H1 (cell line): ENCODE results near the gene ZNF524. TPM values are rescaled to one million over a fixed set of nuclear protein-coding genes. Genes with fewer than 3 reads are reported as not detected.

Experiments used
- CTCF ChIA-PET: fragments of 300-600 bp; sonication (Branson Sonifier 250); formaldehyde crosslinking; loops from one replicate; lab custom pipeline; 2021; ENCODE audit not compliant: partially characterized antibody; lab: Charles Lee
- POLR2A ChIA-PET: fragments of 300-600 bp; sonication (Branson Sonifier 250); formaldehyde crosslinking; loops from one replicate; lab custom pipeline; 2021; ENCODE audit warnings: inconsistent platforms; ENCODE audit not compliant: partially characterized antibody; lab: Charles Lee
- DNase-seq, 2 experiments: peaks; one replicate each; pipeline versions ENCODE4 v3.0.0 to v3.0.0-alpha.2; 2010 to 2022; ENCODE audit warnings: low spot score in 2 of 2, low read depth in 1 of 2, mixed read lengths in 1 of 2
- FAIRE-seq: peaks from 2 replicates; lab custom pipeline; 2011; peaks lifted over from hg19 to GRCh38; lab: Jason Lieb, UNC
- H2AFZ ChIP-seq: 2 replicates; pipeline ENCODE4 v1.8.1; 2012; ENCODE audit warnings: low read length, inconsistent platforms
- H2AK5ac ChIP-seq: 2 replicates; pipeline ENCODE4 v1.6.1; 2013; ENCODE audit warnings: low read depth, low read length
- H2BK120ac ChIP-seq: replicated peaks from 2 replicates; pipeline ENCODE3; 2013; ENCODE audit warnings: low read depth, low read length, inconsistent platforms
- H2BK12ac ChIP-seq: 2 replicates; pipeline ENCODE4 v1.6.1; 2013; ENCODE audit warnings: low read depth, low read length
- H2BK15ac ChIP-seq: 2 replicates; pipeline ENCODE4 v1.6.1; 2013; ENCODE audit warnings: low read length
- H2BK20ac ChIP-seq: 2 replicates; pipeline ENCODE4 v1.6.1; 2013; ENCODE audit warnings: low read length
- H2BK5ac ChIP-seq: 2 replicates; pipeline ENCODE4 v1.6.1; 2013; ENCODE audit warnings: low read depth, low read length
- H3K14ac ChIP-seq: 2 replicates; pipeline ENCODE4 v1.6.1; 2013; ENCODE audit warnings: inconsistent platforms; ENCODE audit not compliant: insufficient read length
- H3K18ac ChIP-seq: 2 replicates; pipeline ENCODE4 v1.6.1; 2013; ENCODE audit warnings: low read length; ENCODE audit errors: extremely low read depth
- H3K23ac ChIP-seq: 2 replicates; pipeline ENCODE4 v1.6.1; 2013; ENCODE audit warnings: inconsistent platforms; ENCODE audit not compliant: insufficient read length
- H3K23me2 ChIP-seq: 2 replicates; pipeline ENCODE4 v1.6.1; 2013; ENCODE audit warnings: low read depth, low read length
- H3K27ac ChIP-seq: 2 replicates; pipeline ENCODE4 v1.6.1; 2011; ENCODE audit warnings: low read depth, low read length, inconsistent platforms
- H3K27me3 ChIP-seq, 4 experiments: replicated peaks in 1 of 4; 1 replicate in 1 of 4; 2 replicates in 3 of 4; pipeline versions ENCODE4 v1.6.1 to v1.8.1; 2011 to 2013; ENCODE audit warnings: low read length in 3 of 4, mild to moderate bottlenecking in 3 of 4, inconsistent platforms in 2 of 4, mixed read lengths in 2 of 4, moderate library complexity in 1 of 4; ENCODE audit not compliant: control insufficient read depth in 3 of 4, insufficient read depth in 3 of 4; ENCODE audit errors: extremely low read depth in 1 of 4
- H3K36me3 ChIP-seq, 4 experiments: 2 replicates each; pipeline versions ENCODE4 v1.6.1 to v1.8.1; 2011 to 2013; ENCODE audit warnings: mild to moderate bottlenecking in 4 of 4, low read length in 3 of 4, moderate library complexity in 2 of 4, control low read depth in 1 of 4, inconsistent platforms in 1 of 4; ENCODE audit not compliant: insufficient read depth in 4 of 4, control insufficient read depth in 2 of 4
- H3K4ac ChIP-seq: replicated peaks from 2 replicates; pipeline ENCODE3; 2013; ENCODE audit warnings: low read length, low read depth, mixed read lengths, inconsistent platforms; ENCODE audit not compliant: insufficient read length
- H3K4me1 ChIP-seq, 4 experiments: replicated peaks in 1 of 4; 1 replicate in 1 of 4; 2 replicates in 3 of 4; pipeline versions ENCODE4 v1.6.1 to v1.8.1; 2011 to 2013; ENCODE audit warnings: low read length in 3 of 4, inconsistent platforms in 2 of 4, mixed read lengths in 1 of 4; ENCODE audit not compliant: insufficient read depth in 4 of 4, control insufficient read depth in 3 of 4
- H3K4me2 ChIP-seq, 2 experiments: 2 replicates each; pipeline versions ENCODE4 v1.6.1 to v1.8.1; 2011 to 2013; ENCODE audit warnings: low read depth in 2 of 2, low read length in 2 of 2, control low read depth in 1 of 2, inconsistent platforms in 1 of 2, mild to moderate bottlenecking in 1 of 2; ENCODE audit not compliant: insufficient read depth in 1 of 2
- H3K4me3 ChIP-seq, 4 experiments: fragments of 200-600, 300-600 bp in 1 of 4; sonication (generic), shearing (Covaris generic), sonication (Bioruptor Twin) in 1 of 4; 2 replicates each; pipeline versions ENCODE4 v1.5.1 to v1.8.1; 2011 to 2016; ENCODE audit warnings: low read length in 4 of 4, low read depth in 3 of 4, control low read depth in 2 of 4, inconsistent platforms in 2 of 4, mild to moderate bottlenecking in 2 of 4, mixed read lengths in 1 of 4, moderate library complexity in 1 of 4; ENCODE audit not compliant: insufficient read depth in 2 of 4; ENCODE audit errors: extremely low read depth in 1 of 4
- H3K56ac ChIP-seq: replicated peaks from 2 replicates; pipeline ENCODE3; 2013; ENCODE audit warnings: low read depth, mild to moderate bottlenecking, mixed read lengths, low read length, inconsistent platforms; ENCODE audit not compliant: insufficient read length
- H3K79me1 ChIP-seq: 2 replicates; pipeline ENCODE4 v1.6.1; 2013; ENCODE audit warnings: low read depth, low read length, control low read depth
- H3K79me2 ChIP-seq, 2 experiments: 2 replicates each; pipeline versions ENCODE4 v1.6.1 to v1.8.1; 2012 to 2013; ENCODE audit warnings: low read length in 2 of 2, mild to moderate bottlenecking in 2 of 2, inconsistent platforms in 1 of 2; ENCODE audit not compliant: insufficient read depth in 2 of 2, control insufficient read depth in 1 of 2
- H3K9ac ChIP-seq, 4 experiments: replicated peaks in 1 of 4; 1 replicate in 1 of 4; 2 replicates in 3 of 4; pipeline versions ENCODE4 v1.6.1 to v1.8.1; 2011 to 2013; ENCODE audit warnings: low read depth in 3 of 4, low read length in 3 of 4, control low read depth in 2 of 4, mild to moderate bottlenecking in 2 of 4, moderate library complexity in 2 of 4, inconsistent platforms in 1 of 4; ENCODE audit errors: extremely low read depth in 1 of 4
- H3K9me3 ChIP-seq, 2 experiments: 2 replicates each; pipeline versions ENCODE4 v1.6.1 to v1.8.1; 2012 to 2013; ENCODE audit warnings: mild to moderate bottlenecking in 2 of 2, moderate library complexity in 2 of 2, control low read depth in 1 of 2, inconsistent platforms in 1 of 2, low read depth in 1 of 2, low read length in 1 of 2, mixed read lengths in 1 of 2; ENCODE audit not compliant: insufficient read depth in 2 of 2
- H4K20me1 ChIP-seq, 2 experiments: replicated peaks in 1 of 2; 2 replicates each; pipeline versions ENCODE3 to v1.8.1; 2011 to 2013; ENCODE audit warnings: inconsistent platforms in 2 of 2, low read length in 2 of 2, mild to moderate bottlenecking in 1 of 2; ENCODE audit not compliant: insufficient read depth in 2 of 2, control insufficient read depth in 1 of 2
- H4K5ac ChIP-seq: 2 replicates; pipeline ENCODE4 v1.6.1; 2013; ENCODE audit warnings: low read length, low read depth, mixed read lengths, inconsistent platforms; ENCODE audit not compliant: insufficient read length
- H4K8ac ChIP-seq: 2 replicates; pipeline ENCODE4 v1.8.0; 2013; ENCODE audit warnings: mild to moderate bottlenecking, moderate library complexity, low read length, inconsistent platforms; ENCODE audit not compliant: insufficient read depth; ENCODE audit errors: extremely low read depth
- H4K91ac ChIP-seq: replicated peaks from 2 replicates; pipeline ENCODE3; 2013; ENCODE audit warnings: low read length, mixed read lengths, inconsistent platforms; ENCODE audit not compliant: insufficient read length
- TAF1 ChIP-seq: IDR thresholded peaks from 2 replicates; pipeline ENCODE4 v1.6.1; 2011; ENCODE audit warnings: mild to moderate bottlenecking, low read depth, low read length
- WGBS, 2 experiments: shearing (Covaris generic) in 1 of 2; methylation state at CpG; one replicate each; pipeline versions ENCODE4 v1.1.6 to v1.1.7; 2013 to 2015; ENCODE audit warnings: low lambda C conversion rate in 2 of 2, mixed read lengths in 2 of 2, inconsistent platforms in 1 of 2, low coverage in 1 of 2, missing lambda C conversion rate in 1 of 2; ENCODE audit not compliant: insufficient replicate concordance in 2 of 2, insufficient coverage in 1 of 2, insufficient read length in 1 of 2; ENCODE audit errors: extremely low coverage in 1 of 2, missing lambda C conversion rate in 1 of 2; 5-methylcytosine and 5-hydroxymethylcytosine counted together
- polyA plus RNA-seq, 7 experiments: library from polyadenylated mRNA; depleted of rRNA in 3 of 7; stranded (reverse) in 5 of 7; unstranded in 2 of 7; fragments of >200 nt in 5 of 7; fragments of 200-250 nt in 2 of 7; gene quantifications; 1 replicate in 5 of 7; 2 replicates in 1 of 7; 4 replicates in 1 of 7; pipeline versions ENCODE4 v1.2.1 to v1.2.3, GENCODE V29; 2011 to 2013; ENCODE audit warnings: missing spikeins in 2 of 7, mixed read lengths in 2 of 7
- total RNA-seq: library from RNA; stranded (reverse); fragmentation: NEBNext Ultra II Directional; extraction: Animal tissue kit (Norgen Biotek cat#: 25700); gene quantifications from 2 replicates; pipeline ENCODE4 v1.2.1, GENCODE V29; 2021
- TF ChIP-seq, protein P1 (sequence below): IDR thresholded peaks from 2 replicates; pipeline ENCODE4 v1.6.1; 2012; ENCODE audit warnings: low read length, inconsistent platforms

ZNF524 gene
- total and polyA plus RNA-seq, 2 of the 8 experiments (the other 6 are each of a cell fraction or from before 2014, with no cell fraction given), result 4.4 to 4.7 TPM

- Histone ChIP-seq H2BK12ac (no peak overlapping the region; the same call in 1 of the 2 replicates), H4K20me1 (peaks cover 2 to 12% of the 10 kb centered on the region in 2 experiments), H2AFZ (no peak overlapping the region), H2BK15ac (no peak overlapping the region), H4K5ac (peak overlapping the region; percentile 28), H2BK120ac (peak overlapping the region; percentile 47), H4K91ac (no peak overlapping the region), H3K79me2 (peaks cover 0 to 10% of the 10 kb centered on the region in 2 experiments; a peak in 2 of 4 replicates), H3K4me3 (peak overlapping the region in 1 of 4 experiments; percentile 93; a peak in 1 of 8 replicates), H3K4ac (no peak overlapping the region), H3K56ac (no peak overlapping the region), H3K23me2 (peaks cover 18% of the 10 kb centered on the region), H3K4me1 (peaks cover 0 to 14% (median 10%) of the 10 kb centered on the region in 4 experiments; a peak in 6 of 7 replicates), H4K8ac (no peak overlapping the region), H3K14ac (no peak overlapping the region), H3K79me1 (peaks cover 3% of the 10 kb centered on the region), H3K36me3 (no peaks in the 10 kb centered on the region), H3K27me3 (no peaks in the 10 kb centered on the region), H2BK20ac (peak overlapping the region; percentile 63), H3K9ac (no peak overlapping the region), H3K18ac (no peak overlapping the region; the same call in 1 of the 2 replicates), H3K4me2 (peak overlapping the region; percentile 36 to 61; a peak in 3 of 4 replicates), H3K23ac (no peak overlapping the region), H3K27ac (no peak overlapping the region), H2BK5ac (0 out of 2 replicates have a peak overlapping the region, but pooled peaks have one; percentile 66), H3K9me3 (no peaks in the 10 kb centered on the region), H2AK5ac (peak overlapping the region; percentile 84; the same call in 1 of the 2 replicates)
- ChIA-PET POLR2A (interaction anchor here (0.8 to 3.6 kb wide), 15 partner anchors 8 to 526 kb away, joined by 3 to 25 read pairs (median 5); partner anchors contain the start of genes CCDC106, HSPBP1, U2AF2 and ZNF784), CTCF (interaction anchor here (0.6 to 1.4 kb wide), 5 partner anchors 10 to 127 kb away, joined by 3 read pairs; partner anchors contain the start of gene ZNF628)
- WGBS, 2 experiments, result 82% methylated on average over 18 of the region's 22 CpGs; no CpG with 5 or more reads in 1 of the 2 experiments
- no peak for FAIRE-seq
- peak in 1 of 2 experiments; percentile 72 for DNase-seq
- TF ChIP-seq, protein P1, sequence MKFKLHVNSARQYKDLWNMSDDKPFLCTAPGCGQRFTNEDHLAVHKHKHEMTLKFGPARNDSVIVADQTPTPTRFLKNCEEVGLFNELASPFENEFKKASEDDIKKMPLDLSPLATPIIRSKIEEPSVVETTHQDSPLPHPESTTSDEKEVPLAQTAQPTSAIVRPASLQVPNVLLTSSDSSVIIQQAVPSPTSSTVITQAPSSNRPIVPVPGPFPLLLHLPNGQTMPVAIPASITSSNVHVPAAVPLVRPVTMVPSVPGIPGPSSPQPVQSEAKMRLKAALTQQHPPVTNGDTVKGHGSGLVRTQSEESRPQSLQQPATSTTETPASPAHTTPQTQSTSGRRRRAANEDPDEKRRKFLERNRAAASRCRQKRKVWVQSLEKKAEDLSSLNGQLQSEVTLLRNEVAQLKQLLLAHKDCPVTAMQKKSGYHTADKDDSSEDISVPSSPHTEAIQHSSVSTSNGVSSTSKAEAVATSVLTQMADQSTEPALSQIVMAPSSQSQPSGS, result no peak
- 0 out of 2 replicates have a peak, but pooled peaks have one; percentile 18 for TF ChIP-seq TAF1
Observed at GRCh38 chr19:55603581-55604292, 3.6 kb downstream of the ZNF524 start.
